Breast epithelium (tissue), 3 donors: ENCODE data around the gene FBN3.

Experiments used
- CTCF ChIP-seq, 3 donors: fragments of 450-650 bp; IDR thresholded peaks; one replicate each; pipeline ENCODE4 v1.5.1; 2016 to 2017; ENCODE audit warnings: antibody characterized with exemption in 3 of 3, mild to moderate bottlenecking in 3 of 3, moderate library complexity in 3 of 3
- POLR2A ChIP-seq: fragments of 450-650 bp; IDR thresholded peaks from one replicate; pipeline ENCODE4 v1.6.1; 2016; ENCODE audit warnings: antibody characterized with exemption, mild to moderate bottlenecking, moderate library complexity

DNA sequence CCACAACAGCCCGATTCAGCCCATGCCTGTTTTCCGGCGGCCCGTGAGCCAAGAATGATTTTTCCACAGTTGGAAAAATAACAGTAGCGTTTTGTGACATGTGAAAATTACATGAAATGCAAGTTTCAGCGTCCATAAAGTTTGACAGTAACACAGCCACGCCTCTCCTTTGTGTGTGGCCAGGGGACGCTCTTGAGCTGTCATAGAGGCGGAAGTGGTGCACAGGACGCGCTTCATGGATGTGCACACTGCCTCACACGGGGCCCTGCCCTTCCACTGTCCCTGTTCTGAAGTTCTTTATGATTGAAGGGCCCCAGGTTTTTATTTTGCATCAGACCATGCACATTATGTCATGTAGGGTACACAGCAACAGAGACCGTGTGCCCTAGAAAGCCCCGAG, 131.6 kb downstream of the FBN3 start:
- TF ChIP-seq CTCF (IDR thresholded peaks at IDR 0.05), result no peak
- no peak for TF ChIP-seq POLR2A
